Heart right ventricle (tissue), 16 donors: ENCODE measurements around the gene ATG7. TPM values are rescaled to one million over a fixed set of nuclear protein-coding genes. Genes with fewer than 3 reads are reported as not detected.

Experiments
- ATAC-seq, 8 donors: fragments of 200-7000 bp; cut with Tn5 transposase; one replicate each; pipeline ENCODE4 v1.9.1; 2020; ENCODE audit warnings: mild to moderate bottlenecking in 8 of 8, moderate library complexity in 8 of 8, moderate number of reproducible peaks in 1 of 8
- DNase-seq, 2 donors: peaks; one replicate each; pipeline ENCODE4 v3.0.0-alpha.2; 2020
- H3K27ac ChIP-seq, 10 donors: fragments of 200-600 bp; sonication (generic) in 2 of 10; one replicate each; pipeline versions ENCODE4 v1.5.0 to v1.8.0; 2020 to 2022; ENCODE audit warnings: mild to moderate bottlenecking in 3 of 10
- H3K27me3 ChIP-seq, 7 donors: fragments of 200-600 bp; one replicate each; pipeline ENCODE4 v1.8.0; 2021 to 2022; ENCODE audit warnings: mild to moderate bottlenecking in 2 of 7
- H3K36me3 ChIP-seq, 9 donors: fragments of 200-600 bp; sonication (generic) in 1 of 9; one replicate each; pipeline versions ENCODE4 v1.5.0 to v1.8.0; 2020 to 2022; ENCODE audit warnings: mild to moderate bottlenecking in 2 of 9
- H3K4me1 ChIP-seq, 9 donors: fragments of 200-600 bp; sonication (generic) in 1 of 9; one replicate each; pipeline versions ENCODE4 v1.5.0 to v1.8.0; 2020 to 2022; ENCODE audit warnings: mild to moderate bottlenecking in 4 of 9
- H3K4me3 ChIP-seq, 10 donors: fragments of 200-600 bp; sonication (generic) in 2 of 10; one replicate each; pipeline versions ENCODE4 v1.5.0 to v1.8.0; 2020 to 2022; ENCODE audit warnings: mild to moderate bottlenecking in 7 of 10, moderate library complexity in 2 of 10
- H3K9me3 ChIP-seq, 11 donors: fragments of 200-600 bp in 10 of 11; sonication (generic) in 2 of 11; one replicate each; pipeline versions ENCODE4 v1.5.0 to v1.8.0; 2013 to 2022; ENCODE audit warnings: mild to moderate bottlenecking in 2 of 11, control low read depth in 1 of 11, moderate library complexity in 1 of 11
- WGBS, 2 donors: extraction: QIAGEN DNeasy Blood & Tissue Kit; methylation state at CpG; one replicate each; pipeline ENCODE4 v1.1.7; 2013; ENCODE audit warnings: inconsistent platforms in 1 of 2; 5-methylcytosine and 5-hydroxymethylcytosine counted together
- intact Hi-C, 10 donors: fragments of 100-400 bp; cut with DNase I; formaldehyde crosslinking; loops; one replicate each; pipeline versions ENCODE4 v1.11.1 to v1.14.2; 2022
- polyA plus RNA-seq, 2 donors: library from polyadenylated mRNA; stranded (reverse); fragments of 200-250 nt; gene quantifications; one replicate each; pipeline ENCODE4 v1.2.3, GENCODE V29; 2013
- total RNA-seq, 10 donors: library from RNA; stranded (reverse); fragmentation: NEBNext Ultra II Directional in 3 of 10; extraction: Animal tissue kit (Norgen Biotek cat#: 25700) in 3 of 10; gene quantifications; one replicate each; pipeline versions ENCODE4 v1.2.1 to v1.2.4, GENCODE V29; 2021 to 2023
- TF ChIP-seq, protein P1 (sequence below), 9 donors: fragments of 200-600 bp; sonication (generic) in 2 of 9; IDR thresholded peaks; one replicate each; pipeline versions ENCODE4 v1.5.0 to v1.8.0; 2021 to 2022; ENCODE audit warnings: antibody characterized with exemption in 9 of 9, mild to moderate bottlenecking in 5 of 9, moderate library complexity in 1 of 9
- donor health status: Arrhythmogenic right ventricular cardiomyopathy.
- donor health status: ischemic (EF 13 %, LVEDD 7.1; RV severe dilation, severe dysfunction).
- donor health status: healthy with polysubstance abuse.
- donor health status: DM: no; HTN: yes; CAD: no.
- donor health status: DM: no; HTN: no; CAD: no.
- donor health status: ischemic (EF 25% LVEDD 6.9; RV normal size, moderate dysfunction).
- donor health status: ischemic (EF 25% LVEDD 5.7; RV mildly dilated, moderate dysfunction).
- donor health status: healthy.
- donor health status: DM: yes; HTN: yes; CAD: no.
- donor health status: Ischemic cardiomyopathy.
- donor health status: ischemic (EF 35%, LVEDD 5.7; RV mildly dilated, moderate dysfunction).
- donor health status: nonischemic (EF 11% LVEDD 7.7; RV severe dilation, severe dysfunction).
- donor health status: DM: yes; HTN: yes; CAD: no.
- donor health status: PGD.
- donor health status: ischemic (EF 29% LVEDD 5.4; RV normal size, mild dysfunction).
- donor health status: nonischemic (EF 23%, LVEDD 6.1; RV moderate dilation, normal function).

ATG7 gene
- total and polyA plus RNA-seq, 12 donors: 5.3 to 24.1 (median 16.8) TPM

DNA sequence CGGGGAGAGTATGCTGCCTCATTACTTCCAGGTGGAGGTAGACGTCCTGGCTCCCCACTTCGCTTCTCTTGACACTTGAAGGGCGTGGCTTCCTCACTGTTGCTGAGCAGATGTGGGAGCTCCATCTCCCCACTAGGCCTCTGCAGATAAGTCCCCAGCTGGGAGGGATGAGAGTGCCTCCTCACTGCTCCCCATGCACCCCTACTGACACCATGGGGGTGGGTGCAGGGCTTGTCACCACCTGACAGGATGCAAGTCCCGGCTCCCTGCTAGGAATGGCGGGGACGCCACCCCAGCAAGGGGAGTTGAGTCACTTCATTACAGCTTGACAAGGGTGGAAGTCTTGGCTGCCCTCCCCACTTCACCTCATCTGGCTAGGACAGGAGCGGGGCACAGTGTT is 36.8 kb upstream of the ATG7 start:
- WGBS, 2 donors: 67% methylated on average over 8 of the region's 8 CpGs
- H3K4me1 ChIP-seq: peaks cover 0 to 10% (median 0%) of the 10 kb centered on the region in 9 donors
- intact Hi-C loops: loop anchor here in 5 of 10 donors (5.0 to 10.0 kb wide), 4 partner anchors 97 to 419 kb away; no protein-coding TSS in a partner anchor
- no peak overlapping the region for H3K27ac ChIP-seq
- TF ChIP-seq, protein P1, sequence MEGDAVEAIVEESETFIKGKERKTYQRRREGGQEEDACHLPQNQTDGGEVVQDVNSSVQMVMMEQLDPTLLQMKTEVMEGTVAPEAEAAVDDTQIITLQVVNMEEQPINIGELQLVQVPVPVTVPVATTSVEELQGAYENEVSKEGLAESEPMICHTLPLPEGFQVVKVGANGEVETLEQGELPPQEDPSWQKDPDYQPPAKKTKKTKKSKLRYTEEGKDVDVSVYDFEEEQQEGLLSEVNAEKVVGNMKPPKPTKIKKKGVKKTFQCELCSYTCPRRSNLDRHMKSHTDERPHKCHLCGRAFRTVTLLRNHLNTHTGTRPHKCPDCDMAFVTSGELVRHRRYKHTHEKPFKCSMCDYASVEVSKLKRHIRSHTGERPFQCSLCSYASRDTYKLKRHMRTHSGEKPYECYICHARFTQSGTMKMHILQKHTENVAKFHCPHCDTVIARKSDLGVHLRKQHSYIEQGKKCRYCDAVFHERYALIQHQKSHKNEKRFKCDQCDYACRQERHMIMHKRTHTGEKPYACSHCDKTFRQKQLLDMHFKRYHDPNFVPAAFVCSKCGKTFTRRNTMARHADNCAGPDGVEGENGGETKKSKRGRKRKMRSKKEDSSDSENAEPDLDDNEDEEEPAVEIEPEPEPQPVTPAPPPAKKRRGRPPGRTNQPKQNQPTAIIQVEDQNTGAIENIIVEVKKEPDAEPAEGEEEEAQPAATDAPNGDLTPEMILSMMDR (IDR thresholded peaks at IDR 0.05): no peak
- ATAC-seq (no peak), DNase-seq (no peak)
- H3K4me3 ChIP-seq: no peak overlapping the region
- no peaks in the 10 kb centered on the region for H3K36me3 ChIP-seq
- peaks cover 0 to 14% (median 4%) of the 10 kb centered on the region in 7 donors for H3K27me3 ChIP-seq
- H3K9me3 ChIP-seq: peaks cover 0 to 8% (median 0%) of the 10 kb centered on the region in 11 donors

DNA sequence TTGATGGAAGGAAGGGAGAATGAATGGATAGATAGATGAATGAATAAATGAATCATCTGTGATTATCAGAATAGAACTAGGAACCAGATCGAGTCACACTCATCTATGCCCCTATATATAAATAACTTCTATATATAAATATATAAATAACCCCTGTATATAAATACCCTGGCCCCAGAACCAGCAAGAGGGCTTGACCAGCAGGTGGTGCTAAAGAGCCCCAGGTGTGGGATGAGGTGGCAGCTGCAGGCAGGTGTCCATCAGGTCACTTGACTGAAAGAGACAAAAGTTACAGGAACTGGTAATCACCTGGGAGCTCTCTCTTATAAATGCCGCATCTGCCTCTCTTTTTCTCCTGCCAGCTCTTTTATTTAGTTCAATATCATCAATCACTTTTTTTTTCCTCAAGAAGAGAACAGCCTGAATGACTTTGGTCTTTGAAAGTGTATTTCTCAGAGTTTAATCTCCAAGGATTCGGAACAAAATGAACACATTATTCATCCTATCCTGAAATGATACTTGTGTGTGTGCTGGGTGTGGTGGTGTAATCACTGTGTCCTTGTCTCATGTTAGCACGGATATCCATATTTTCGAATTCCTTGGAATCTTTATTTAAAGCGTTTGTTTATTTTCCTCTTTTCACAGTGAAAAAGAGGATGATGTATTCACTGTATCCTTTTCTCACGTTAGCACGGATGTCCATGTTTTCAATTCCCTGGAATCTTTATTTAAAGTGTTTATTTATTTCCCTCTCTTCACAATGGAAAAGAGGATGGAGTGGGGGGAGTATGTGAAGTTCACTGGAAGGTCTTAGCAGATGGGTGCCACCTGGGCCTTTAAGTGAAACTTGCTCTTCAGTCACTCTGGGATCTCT is 35.4 kb upstream of the ATG7 start:
- peaks cover 0 to 8% (median 0%) of the 10 kb centered on the region in 11 donors for H3K9me3 ChIP-seq

DNA sequence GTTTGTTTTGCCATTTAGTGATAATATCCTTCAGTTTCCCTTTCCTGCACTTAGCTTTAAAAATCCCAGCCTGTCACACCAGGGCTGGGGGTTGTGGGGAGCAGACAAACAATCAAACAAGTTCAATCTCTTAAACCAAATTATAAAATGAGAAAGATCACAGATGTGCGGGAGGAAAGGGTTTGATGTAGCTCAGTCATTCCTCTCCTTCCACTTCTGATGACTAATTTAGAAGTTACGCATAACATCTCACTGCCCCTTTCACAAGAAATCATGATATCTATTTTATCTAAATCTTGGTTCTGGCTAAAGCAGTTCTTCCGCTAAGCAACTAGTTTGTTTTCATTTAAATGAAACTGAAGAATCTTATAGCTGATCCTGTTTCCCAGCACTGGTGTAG is 34.1 kb upstream of the ATG7 start:
- TF ChIP-seq, protein P1 (IDR thresholded peaks at IDR 0.05): no peak
- ATAC-seq (no peak), DNase-seq (no peak)
- Histone ChIP-seq H3K4me3 (no peak overlapping the region), H3K36me3 (no peaks in the 10 kb centered on the region), H3K27ac (no peak overlapping the region), H3K27me3 (peaks cover 0 to 14% (median 4%) of the 10 kb centered on the region in 7 donors), H3K9me3 (peaks cover 0 to 8% (median 0%) of the 10 kb centered on the region in 11 donors), H3K4me1 (peaks cover 0 to 8% (median 0%) of the 10 kb centered on the region in 9 donors)
- 71 to 74% methylated on average over 3 of the region's 3 CpGs for WGBS, 2 donors
- intact Hi-C loops: loop anchor here in 5 of 10 donors (5.0 to 10.0 kb wide), 4 partner anchors 94 to 417 kb away; no protein-coding TSS in a partner anchor

More for the DNA sequence above, 35.4 kb upstream of the ATG7 start:
- H3K4me1 ChIP-seq: peaks cover 0 to 8% (median 0%) of the 10 kb centered on the region in 9 donors
- ATAC-seq: no peak
- 33 to 44% methylated on average over 8 of the region's 8 CpGs for WGBS, 2 donors
- H3K4me3 ChIP-seq: no peak overlapping the region
- peak; percentile 40 to 53 for DNase-seq
- no peak overlapping the region for H3K27ac ChIP-seq
- intact Hi-C loops: loop anchor here in 8 of 10 donors (1.0 to 10.0 kb wide), 6 partner anchors 95 to 418 kb away; no protein-coding TSS in a partner anchor
- H3K36me3 ChIP-seq: no peaks in the 10 kb centered on the region
- TF ChIP-seq, protein P1 (IDR thresholded peaks at IDR 0.05): peak; percentile 61 to 80 (median 77)
- H3K27me3 ChIP-seq: peaks cover 0 to 14% (median 4%) of the 10 kb centered on the region in 7 donors

DNA sequence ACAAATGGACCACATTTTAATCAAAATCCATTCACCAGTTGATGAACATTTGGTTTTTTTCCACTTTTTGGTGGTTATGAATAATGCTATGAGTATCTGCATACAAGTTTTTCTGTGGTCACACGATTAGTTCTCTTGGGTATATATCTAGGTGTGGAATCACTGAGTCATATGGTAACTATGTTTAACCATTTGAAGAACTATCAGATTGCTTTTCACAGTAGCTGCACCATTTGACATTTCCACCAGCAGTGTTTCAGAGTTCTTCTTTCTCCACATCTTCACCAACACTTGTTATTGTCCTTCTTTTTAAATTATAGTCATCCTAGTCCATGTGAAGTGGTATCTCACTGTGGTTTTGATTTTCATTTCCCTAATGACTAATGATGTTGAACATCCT is 33.3 kb upstream of the ATG7 start:
- no peaks in the 10 kb centered on the region for H3K36me3 ChIP-seq
- no peak overlapping the region for H3K27ac ChIP-seq
- no peak for DNase-seq
- intact Hi-C loops: loop anchor here in 5 of 10 donors (5.0 to 10.0 kb wide), 4 partner anchors 93 to 416 kb away; no protein-coding TSS in a partner anchor
- peaks cover 0 to 8% (median 0%) of the 10 kb centered on the region in 11 donors for H3K9me3 ChIP-seq
- no peak overlapping the region for H3K4me3 ChIP-seq
- TF ChIP-seq, protein P1 (IDR thresholded peaks at IDR 0.05): no peak
- ATAC-seq: no peak
- WGBS, 2 donors: 65 to 83% methylated on average over 1 of the region's 1 CpG
- peaks cover 0 to 14% (median 4%) of the 10 kb centered on the region in 7 donors for H3K27me3 ChIP-seq
- H3K4me1 ChIP-seq: peaks cover 0 to 8% (median 0%) of the 10 kb centered on the region in 9 donors
